Activated CD8-positive, alpha-beta memory T cell treated with anti-CD3 and anti-CD28 coated beads, Interleukin-2, amount 50 U/mL, for 24 hours (primary cell): Measurements from ENCODE around the gene TAS2R60.
"Not testable (repeated sequence)": the region's sequence is repeated elsewhere in the genome, so short reads cannot be mapped to it uniquely, and the experiment has no call there.

Experiments
- DNase-seq: peaks from one replicate; pipeline ENCODE4 v3.0.0-alpha.2; 2020; ENCODE audit errors: extremely low read depth

TAS2R60 gene

DNA sequence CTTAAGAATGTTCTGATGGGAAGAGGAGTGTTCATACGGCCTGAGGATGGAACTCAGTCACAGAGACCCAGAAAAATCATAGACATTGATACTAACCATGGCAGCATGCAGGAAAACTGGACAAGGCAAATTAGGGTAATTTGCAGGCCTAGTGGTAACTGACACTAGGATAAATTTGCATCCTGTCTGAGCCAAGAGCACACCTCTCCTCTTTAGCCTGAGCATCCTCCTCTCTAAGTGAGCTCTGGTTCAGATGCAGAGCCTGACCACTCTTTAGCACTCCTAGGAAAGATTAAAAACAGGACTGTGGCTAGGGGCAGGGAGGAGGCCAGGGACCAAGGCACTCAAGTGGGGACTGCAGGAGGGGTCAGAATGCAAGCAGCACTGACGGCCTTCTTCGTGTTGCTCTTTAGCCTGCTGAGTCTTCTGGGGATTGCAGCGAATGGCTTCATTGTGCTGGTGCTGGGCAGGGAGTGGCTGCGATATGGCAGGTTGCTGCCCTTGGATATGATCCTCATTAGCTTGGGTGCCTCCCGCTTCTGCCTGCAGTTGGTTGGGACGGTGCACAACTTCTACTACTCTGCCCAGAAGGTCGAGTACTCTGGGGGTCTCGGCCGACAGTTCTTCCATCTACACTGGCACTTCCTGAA is 34.4 kb downstream of the TAS2R60 start, which contains the start of gene TAS2R41:
Gene TAS2R41 (plus strand): TSS at position 373 of the 650 bp plus-strand sequence. CDS start 0 bp downstream, at position 373.
- no peak for DNase-seq

DNA sequence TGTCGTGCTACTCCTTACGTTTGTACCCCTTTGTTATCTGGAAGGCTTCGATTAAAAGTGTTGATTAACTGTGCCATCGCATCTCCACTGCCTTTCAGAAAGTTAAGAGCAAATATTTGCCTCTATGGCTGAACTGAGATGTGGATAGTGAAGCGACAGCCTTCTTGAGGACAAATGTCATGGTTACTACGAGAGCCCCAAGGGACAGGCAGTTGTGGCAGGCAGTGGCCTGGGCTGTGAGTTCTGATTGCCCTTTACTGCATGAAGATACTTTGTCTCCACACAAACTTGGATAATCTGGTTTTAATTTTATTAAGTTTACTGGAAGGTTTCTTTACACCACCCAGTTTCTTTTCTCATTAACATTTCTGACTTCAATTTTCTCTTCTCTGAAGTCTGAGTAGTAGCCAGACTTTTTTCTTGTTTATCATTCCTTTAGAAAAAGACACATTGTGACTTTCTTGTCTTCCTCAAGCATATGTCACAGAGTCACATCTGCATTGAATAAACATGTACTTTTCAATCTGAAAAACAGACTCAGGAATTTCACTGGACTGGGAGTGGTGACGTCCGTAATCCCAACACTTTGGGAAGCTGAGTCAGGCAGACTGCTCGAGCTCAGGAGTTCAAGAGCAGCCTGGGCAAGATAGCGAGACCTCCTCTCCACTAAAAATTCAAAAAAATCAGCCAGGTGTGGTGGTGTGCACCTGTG is 36.0 kb downstream of the TAS2R60 start:
- DNase-seq: no peak

DNA sequence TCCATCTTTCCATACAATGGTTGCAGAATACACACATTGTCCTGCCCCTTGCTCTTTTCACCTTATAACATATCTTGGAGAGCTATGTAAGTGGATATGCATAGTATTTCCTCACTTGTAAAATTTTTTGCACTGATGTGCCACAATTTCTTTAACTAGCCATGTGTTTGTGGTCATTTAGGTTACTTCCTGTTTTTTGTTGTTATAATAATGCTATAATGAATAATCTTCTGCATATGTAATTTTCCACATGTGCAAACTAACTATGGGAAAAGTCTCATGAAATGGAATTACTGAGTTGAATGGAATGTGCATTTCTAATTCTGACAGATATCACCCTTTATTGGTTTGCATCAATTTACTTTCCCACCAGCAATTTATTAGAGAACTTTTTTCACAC is 37.2 kb downstream of the TAS2R60 start:
- no peak for DNase-seq

DNA sequence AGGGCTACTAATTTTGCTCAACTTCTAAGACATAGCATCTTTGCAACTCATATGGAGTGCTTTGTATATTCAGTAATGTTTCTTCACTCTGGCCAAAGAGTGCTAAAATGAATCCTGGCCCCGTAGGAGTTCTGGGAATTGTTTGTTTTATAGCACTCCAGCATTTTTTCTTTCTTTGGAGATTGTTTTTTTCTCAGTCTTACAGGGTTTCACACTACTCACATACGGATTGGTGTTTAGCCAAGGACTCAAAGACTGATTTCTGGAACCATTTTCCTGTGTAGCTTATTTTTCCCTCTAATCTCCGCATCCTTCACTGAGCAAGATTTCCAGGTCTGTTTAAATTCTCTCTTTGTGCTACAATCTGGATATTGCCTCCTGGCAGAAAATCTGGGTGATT is 40.9 kb downstream of the TAS2R60 start:
- no peak for DNase-seq

DNA sequence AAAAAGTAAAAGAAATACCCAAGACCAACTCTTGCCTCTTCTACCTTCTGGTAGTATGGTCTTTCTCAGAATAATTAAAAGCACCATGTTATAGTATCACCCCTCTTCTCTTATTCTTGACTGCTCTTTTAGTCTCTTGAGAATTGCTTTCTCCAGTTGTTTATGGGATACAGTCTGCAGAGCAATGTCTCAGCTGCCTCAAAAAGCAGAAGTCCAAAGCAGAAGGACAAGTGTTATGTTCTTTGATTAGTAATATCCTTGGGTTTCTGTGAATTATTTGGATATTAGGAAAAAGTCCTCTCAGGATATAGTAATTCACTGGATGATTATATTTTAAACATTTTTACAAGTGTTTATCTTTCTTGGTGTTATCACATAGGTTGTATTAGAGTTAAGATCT is 41.8 kb downstream of the TAS2R60 start:
- DNase-seq: no peak

DNA sequence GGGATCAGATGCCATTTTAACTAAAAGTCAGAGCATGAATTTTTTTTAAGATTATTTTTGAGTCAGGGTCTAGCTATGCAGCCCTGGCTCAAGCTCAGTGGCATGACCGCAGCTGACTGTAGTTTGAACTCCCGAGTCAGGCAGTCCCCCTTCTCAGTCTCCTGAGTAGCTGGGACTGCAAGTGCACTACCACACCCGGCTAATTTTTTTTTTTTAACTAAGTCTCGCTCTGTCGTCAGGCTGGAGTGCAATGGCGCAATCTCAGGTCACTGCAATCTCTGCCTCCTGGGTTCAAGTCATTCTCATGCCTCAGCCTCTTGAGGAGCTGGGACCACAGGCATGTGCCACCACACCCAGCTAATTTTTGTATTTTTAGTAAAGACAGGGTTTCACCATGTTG is 42.2 kb downstream of the TAS2R60 start:
- DNase-seq: no peak

DNA sequence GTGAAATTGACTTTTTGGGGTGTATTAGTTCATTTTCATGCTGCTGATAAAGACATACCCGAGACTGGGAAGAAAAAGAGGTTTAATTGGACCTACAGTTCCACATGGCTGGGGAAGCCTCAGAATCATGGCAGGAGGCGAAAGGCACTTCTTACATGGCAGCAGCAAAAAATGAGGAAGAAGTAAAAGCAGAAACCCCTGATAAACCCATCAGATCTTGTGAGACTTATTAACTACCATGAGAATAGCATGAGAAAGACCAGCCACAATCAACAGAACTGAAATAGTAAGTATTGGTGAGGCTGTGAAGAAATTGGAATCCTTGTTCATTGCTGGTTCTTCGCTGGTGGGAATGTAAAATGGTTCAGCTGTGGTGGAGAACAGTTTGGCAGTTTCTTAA is 43.0 kb downstream of the TAS2R60 start:
- not testable (repeated sequence) for DNase-seq

DNA sequence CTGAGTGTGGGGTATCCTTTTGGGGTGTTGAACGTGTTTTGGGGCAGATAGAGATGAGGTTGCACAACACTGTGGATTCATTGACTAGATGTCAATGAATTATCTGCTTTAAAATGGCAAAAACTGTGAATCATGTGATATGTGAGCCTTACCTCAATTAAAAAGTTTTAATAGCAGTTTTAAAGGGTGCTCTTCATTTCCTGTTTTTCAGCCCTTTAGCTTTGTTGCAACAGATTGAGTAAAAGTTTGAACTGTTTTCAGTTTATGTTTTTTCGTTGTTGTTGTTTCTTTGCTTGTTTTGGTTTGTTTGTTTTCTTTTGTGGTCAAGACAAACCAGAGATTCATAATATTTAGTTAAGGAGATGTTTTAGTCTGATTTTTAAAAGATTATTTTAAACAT is 43.8 kb downstream of the TAS2R60 start:
- DNase-seq: no peak

DNA sequence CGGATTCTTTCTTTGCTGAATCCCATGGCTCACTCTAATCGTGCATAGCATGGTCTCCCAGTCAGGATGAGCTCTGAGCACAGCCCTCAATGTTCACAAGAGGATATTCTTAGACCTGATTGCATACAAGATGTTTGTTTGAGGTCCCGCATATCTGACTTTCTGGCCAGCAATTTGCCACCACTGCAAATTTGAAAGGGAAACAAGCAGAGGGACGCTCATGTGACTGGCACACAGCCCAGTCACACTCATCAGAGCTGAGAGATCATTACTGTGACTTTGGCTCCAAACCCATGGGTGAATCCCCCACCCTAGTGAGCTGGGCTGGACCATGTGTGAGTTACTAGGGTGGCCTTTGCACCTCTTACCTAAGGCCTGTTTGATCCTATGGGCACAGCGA is 44.3 kb downstream of the TAS2R60 start:
- DNase-seq: no peak

DNA sequence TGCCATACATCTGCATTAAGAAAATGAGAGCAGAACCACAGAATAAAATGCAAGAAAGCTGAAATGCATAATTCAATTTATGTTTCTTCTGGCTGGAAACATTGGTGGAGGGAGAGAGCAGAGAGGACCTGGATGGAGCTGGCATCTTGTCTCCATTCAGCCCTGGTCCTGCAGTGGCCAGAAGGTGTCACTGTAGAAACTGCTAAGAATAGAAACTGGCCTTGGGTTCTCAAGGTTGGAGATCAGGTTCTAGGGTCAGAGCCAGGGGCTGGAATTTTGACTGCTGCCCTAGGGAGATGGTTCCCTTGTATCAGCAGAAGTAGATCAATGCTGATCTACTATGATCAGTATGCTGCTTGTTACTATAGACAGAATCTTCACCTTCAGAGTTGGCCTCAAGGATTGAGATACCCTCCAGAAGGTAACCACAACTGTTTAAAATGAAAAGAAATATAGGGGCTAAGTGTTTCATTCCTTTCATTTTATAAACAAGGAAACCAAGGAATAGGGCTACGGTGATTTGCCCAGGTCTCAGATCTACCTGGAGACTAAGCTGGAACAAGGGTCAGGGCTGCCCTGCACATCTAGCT is 47.6 kb downstream of the TAS2R60 start:
- no peak for DNase-seq

DNA sequence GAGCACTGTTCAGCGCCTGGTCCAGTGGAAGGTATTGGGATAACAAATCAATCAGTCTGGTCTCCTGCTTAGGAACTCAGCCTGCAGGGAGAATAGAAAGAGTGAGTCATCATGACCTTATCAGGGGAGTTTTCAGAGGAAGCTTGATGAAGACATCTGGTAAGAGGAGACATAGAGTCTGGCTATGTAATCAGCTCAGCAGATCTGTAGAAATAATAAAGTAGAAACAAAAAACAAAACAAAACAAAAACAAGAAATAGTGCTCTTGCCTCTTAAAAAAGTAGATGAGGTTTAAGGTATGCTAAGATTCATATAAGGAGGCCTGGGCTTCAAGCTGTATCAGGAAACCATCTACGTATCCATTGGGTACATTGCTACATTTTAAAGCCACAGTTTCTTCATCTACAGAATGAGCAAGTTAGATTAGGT is 48.8 kb downstream of the TAS2R60 start:
- DNase-seq: no peak

DNA sequence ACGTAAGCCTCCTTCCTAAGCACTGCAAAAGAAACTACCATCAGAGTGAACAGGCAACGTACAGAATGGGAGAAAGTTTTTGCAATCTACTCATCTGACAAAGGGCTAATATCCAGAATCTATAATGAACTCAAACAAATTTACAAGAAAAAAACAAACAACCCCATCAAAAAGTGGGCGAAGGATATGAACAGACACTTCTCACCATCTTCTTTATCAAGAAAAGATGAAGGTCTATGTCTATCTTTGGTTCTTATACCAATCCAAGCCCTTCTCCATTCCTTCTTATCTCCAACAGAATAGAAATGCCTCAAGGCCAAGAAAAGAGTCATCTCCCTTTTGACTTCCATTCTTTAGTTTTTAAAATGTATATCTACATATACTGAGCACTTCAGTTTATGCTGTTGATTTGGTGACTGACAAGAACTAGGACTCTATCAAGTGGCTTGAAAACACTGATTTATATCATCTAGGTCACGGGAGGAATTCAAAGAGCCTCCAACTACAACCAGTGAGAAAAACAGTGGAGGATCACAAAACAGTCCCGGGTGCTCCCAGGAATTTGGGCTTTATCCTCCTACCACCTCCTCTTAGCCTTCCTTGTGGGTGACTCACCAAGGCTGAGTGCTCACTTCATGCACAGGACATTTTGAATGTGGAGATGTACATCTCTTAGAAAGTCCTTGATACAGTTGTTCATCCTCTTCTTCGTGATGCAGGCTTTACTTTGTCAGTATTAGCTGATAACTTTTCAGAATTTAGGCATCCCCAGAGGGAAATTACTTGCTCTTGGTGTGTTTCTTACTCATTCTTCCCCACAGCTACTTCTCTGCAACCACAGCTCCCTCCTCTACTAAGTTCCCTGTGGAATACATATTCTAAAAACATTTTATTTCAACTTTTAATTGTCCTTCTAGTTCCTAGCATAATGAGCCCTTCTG is 49.8 kb downstream of the TAS2R60 start:
- DNase-seq: no peak

DNA sequence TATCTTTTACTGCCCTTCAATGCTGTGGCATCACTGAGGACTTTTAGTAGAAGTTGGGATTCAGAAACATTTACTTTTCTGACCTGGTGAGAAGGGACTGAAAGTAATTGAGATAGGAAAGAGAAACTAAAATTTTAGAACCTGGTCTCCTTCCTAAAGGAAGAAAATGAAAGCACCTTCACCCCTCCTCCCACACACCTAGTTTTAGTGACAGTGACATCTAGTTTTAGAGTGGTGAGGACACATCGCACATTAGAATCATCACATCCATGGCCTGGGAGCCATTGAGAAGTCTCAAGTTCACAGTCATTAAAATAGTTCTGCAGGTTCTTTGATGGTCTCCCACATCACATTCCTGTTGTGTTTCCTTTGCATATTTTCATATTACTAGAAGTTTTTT is 50.5 kb downstream of the TAS2R60 start:
- no peak for DNase-seq
